Measurements from ENCODE around the gene GALNT2. TPM values are rescaled to one million over a fixed set of nuclear protein-coding genes. Genes with fewer than 3 reads are reported as not detected.
A peak's percentile ranks its signal among the peaks of the same experiment; 100 is the strongest.

The GALNT2 gene
- total RNA-seq, 1 donor from 2014 or later, result 66.3 TPM

DNA sequence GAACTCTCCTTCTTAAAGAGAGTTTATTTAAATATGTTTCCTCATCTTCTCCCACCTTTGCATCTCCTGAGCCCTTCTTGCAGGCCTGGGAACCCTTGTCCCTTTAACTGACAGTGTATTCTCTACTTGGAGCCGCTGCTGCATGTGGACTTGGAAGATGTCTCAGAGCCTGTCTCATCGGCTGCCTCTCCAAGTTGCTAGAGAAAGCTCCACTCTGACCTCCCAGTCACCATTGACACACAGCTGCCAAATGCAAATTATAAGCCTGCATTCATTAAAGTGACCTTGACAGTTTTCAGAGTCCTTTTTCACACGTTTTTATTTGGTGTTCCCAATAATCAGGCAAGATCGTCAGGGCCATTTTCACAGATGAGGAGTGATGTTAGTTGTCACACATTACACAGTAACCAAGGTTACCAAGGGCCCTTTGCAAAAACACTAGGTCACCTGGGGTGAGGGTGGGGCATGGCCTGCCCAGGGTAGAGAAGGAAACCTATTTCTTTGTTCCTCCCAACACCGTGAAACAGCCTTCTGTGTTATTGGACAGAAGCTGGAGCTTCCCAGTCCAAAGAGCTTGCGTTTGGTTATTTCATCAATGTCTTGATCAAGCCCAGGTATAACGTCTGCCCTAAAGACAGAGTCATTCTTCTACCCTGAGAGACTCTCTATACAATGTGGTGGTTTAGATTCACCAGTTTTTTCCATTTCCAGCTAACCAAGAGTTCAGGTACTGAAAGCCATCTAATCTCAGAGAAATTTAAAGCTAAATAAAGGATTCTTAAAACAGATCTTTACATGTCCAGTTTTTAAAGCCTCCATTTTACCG lies 164.1 kb downstream of the GALNT2 start:
- Mint-ChIP-seq H3K27ac (peak overlapping the region; percentile 84), H3K4me1 (ENCODE audit: unreplicated experiment) (peaks cover 22% of the 10 kb centered on the region), H3K4me3 (peak overlapping the region; percentile 60), H3K36me3 (peaks cover 13% of the 10 kb centered on the region), H3K9me3 (no peaks in the 10 kb centered on the region), H3K27me3 (no peaks in the 10 kb centered on the region)
- TF ChIP-seq, protein P1, sequence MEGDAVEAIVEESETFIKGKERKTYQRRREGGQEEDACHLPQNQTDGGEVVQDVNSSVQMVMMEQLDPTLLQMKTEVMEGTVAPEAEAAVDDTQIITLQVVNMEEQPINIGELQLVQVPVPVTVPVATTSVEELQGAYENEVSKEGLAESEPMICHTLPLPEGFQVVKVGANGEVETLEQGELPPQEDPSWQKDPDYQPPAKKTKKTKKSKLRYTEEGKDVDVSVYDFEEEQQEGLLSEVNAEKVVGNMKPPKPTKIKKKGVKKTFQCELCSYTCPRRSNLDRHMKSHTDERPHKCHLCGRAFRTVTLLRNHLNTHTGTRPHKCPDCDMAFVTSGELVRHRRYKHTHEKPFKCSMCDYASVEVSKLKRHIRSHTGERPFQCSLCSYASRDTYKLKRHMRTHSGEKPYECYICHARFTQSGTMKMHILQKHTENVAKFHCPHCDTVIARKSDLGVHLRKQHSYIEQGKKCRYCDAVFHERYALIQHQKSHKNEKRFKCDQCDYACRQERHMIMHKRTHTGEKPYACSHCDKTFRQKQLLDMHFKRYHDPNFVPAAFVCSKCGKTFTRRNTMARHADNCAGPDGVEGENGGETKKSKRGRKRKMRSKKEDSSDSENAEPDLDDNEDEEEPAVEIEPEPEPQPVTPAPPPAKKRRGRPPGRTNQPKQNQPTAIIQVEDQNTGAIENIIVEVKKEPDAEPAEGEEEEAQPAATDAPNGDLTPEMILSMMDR (conservative IDR thresholded peaks at IDR 0.05), result no peak
- DNase-seq (ENCODE audit: extremely low spot score, unreplicated experiment), result no peak

DNA sequence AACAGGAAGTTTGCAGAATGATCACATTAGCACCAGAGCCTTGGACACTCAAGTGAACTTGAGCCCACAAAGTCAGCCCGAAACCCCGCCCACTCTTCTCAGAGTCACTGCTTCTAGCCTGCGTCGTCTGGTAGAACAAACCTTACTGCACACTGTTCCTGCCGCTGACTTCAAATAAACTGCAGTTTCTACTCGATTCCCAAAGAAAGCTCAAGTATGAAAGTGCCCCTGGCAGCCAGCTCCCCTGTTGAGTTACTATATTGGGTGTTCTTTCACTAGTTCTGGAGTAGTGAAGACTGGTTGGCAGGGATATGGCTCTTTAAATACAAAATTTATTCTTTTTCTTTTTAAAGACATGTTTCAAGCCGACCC lies 164.7 kb downstream of the GALNT2 start:
- Mint-ChIP-seq H3K9me3 (no peaks in the 10 kb centered on the region), H3K4me1 (ENCODE audit: unreplicated experiment) (peaks cover 26% of the 10 kb centered on the region), H3K27me3 (no peaks in the 10 kb centered on the region), H3K36me3 (peaks cover 13% of the 10 kb centered on the region), H3K4me3 (peak overlapping the region; percentile 60), H3K27ac (peak overlapping the region; percentile 84)
- TF ChIP-seq, protein P1 (conservative IDR thresholded peaks at IDR 0.05), result no peak
- no peak for DNase-seq (ENCODE audit: extremely low spot score, unreplicated experiment)

DNA sequence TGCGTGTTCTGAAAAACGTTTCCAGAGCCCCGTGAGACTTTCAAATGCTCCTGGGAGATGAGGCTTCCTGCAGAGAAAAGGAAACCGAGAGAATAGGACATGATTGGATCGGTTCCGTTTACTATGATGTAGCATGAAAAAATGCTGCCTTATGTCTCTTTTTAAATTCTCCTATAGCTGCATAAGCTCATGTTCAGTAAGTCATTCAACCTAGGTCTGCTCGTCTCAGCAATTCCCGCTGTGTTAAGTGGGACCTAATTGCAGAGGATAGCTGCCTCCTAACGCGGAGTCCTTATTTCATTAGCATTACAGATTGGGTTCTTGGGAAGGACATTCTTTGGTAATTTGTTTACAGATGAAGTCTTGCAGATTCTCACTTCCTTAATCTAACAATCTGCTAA lies 165.3 kb downstream of the GALNT2 start:
- peaks cover 13% of the 10 kb centered on the region for H3K36me3 Mint-ChIP-seq
- H3K4me3 Mint-ChIP-seq, result no peak overlapping the region
- no peaks in the 10 kb centered on the region for H3K9me3 Mint-ChIP-seq
- no peak for DNase-seq (ENCODE audit: extremely low spot score, unreplicated experiment)
- TF ChIP-seq, protein P1 (conservative IDR thresholded peaks at IDR 0.05), result no peak
- peaks cover 26% of the 10 kb centered on the region for H3K4me1 Mint-ChIP-seq (ENCODE audit: unreplicated experiment)
- H3K27me3 Mint-ChIP-seq, result no peaks in the 10 kb centered on the region
- no peak overlapping the region for H3K27ac Mint-ChIP-seq

DNA sequence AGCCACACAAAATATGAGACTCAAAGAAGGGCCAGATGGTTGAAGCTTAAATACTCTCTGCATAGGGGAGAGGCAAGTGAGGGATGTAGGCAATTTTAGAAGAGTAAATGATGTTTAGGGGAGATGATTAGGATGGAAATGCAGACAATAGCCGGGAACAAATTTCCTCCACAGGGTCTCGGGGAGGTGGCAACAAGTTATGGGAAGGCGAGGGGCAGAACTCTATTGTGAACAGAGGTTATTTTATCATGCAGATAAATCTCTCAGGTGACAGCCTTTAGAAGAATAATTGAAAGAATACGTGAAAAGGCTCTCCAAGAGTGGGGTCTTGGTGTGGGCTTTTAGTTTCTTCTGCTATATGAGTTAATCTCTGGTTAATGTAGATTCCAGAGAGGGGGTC lies 166.7 kb downstream of the GALNT2 start:
- H3K4me3 Mint-ChIP-seq, result no peak overlapping the region
- H3K27ac Mint-ChIP-seq, result no peak overlapping the region
- TF ChIP-seq, protein P1 (conservative IDR thresholded peaks at IDR 0.05), result no peak
- no peaks in the 10 kb centered on the region for H3K27me3 Mint-ChIP-seq
- H3K4me1 Mint-ChIP-seq (ENCODE audit: unreplicated experiment), result peaks cover 26% of the 10 kb centered on the region
- no peak for DNase-seq (ENCODE audit: extremely low spot score, unreplicated experiment)
- peaks cover 14% of the 10 kb centered on the region for H3K36me3 Mint-ChIP-seq
- no peaks in the 10 kb centered on the region for H3K9me3 Mint-ChIP-seq

DNA sequence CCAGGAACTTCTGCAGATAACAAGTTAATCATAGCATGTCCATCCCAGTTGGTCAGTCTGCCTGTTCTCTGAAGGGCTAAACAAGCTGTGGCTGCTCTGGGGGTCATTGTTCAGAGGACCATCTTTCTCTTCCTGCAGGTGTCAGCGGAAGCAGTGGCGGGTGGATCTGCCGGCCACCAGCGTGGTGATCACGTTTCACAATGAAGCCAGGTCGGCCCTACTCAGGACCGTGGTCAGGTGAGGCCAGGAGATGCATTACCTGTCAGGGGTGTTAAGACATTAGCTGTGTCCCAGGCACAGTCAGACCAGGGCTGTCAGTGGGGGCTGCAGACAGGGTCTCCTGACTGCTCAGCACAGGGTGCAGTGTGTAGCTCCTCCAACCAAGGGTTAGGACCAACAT lies 168.8 kb downstream of the GALNT2 start:
- Mint-ChIP-seq H3K4me1 (ENCODE audit: unreplicated experiment) (peaks cover 19% of the 10 kb centered on the region), H3K36me3 (peaks cover 18% of the 10 kb centered on the region), H3K4me3 (no peak overlapping the region), H3K27ac (no peak overlapping the region), H3K27me3 (no peaks in the 10 kb centered on the region), H3K9me3 (no peaks in the 10 kb centered on the region)
- DNase-seq (ENCODE audit: extremely low spot score, unreplicated experiment), result no peak
- TF ChIP-seq, protein P1 (conservative IDR thresholded peaks at IDR 0.05), result no peak

Measured in type B pancreatic cell (in vitro differentiated cells).